Ishikawa (cell line): ENCODE results near the gene PLCB4.

Experiments
- CREB1 ChIP-seq: IDR thresholded peaks from 2 replicates; pipeline ENCODE4 v1.6.1; 2012; ENCODE audit warnings: low read depth
- EGR1 ChIP-seq: IDR thresholded peaks from 2 replicates; pipeline ENCODE4 v1.6.1; 2012
- EP300 ChIP-seq: IDR thresholded peaks from 2 replicates; pipeline ENCODE4 v1.6.1; 2012; ENCODE audit warnings: borderline replicate concordance
- FOXM1 ChIP-seq: IDR thresholded peaks from 2 replicates; pipeline ENCODE4 v1.6.1; 2012; ENCODE audit warnings: low read depth, borderline replicate concordance
- NFIC ChIP-seq: IDR thresholded peaks from 2 replicates; pipeline ENCODE4 v1.6.1; 2012
- RAD21 ChIP-seq: IDR thresholded peaks from 2 replicates; pipeline ENCODE4 v1.6.1; 2012; ENCODE audit warnings: low read depth
- TAF1 ChIP-seq: IDR thresholded peaks from 2 replicates; pipeline ENCODE4 v1.6.1; 2012; ENCODE audit warnings: low read depth, mild to moderate bottlenecking
- TCF12 ChIP-seq: IDR thresholded peaks from 2 replicates; pipeline ENCODE4 v1.6.1; 2012; ENCODE audit warnings: low read depth
- TEAD4 ChIP-seq: IDR thresholded peaks from 2 replicates; pipeline ENCODE4 v1.6.1; 2012
- ZBTB7A ChIP-seq: IDR thresholded peaks from 2 replicates; pipeline ENCODE4 v1.6.1; 2012; ENCODE audit warnings: low read depth
- TF ChIP-seq, protein P1 (sequence below): IDR thresholded peaks from 2 replicates; pipeline ENCODE4 v1.6.1; 2012
- TF ChIP-seq, protein P2 (sequence below): IDR thresholded peaks from 2 replicates; pipeline ENCODE4 v1.6.1; 2012; ENCODE audit warnings: low read depth, mild to moderate bottlenecking
- TF ChIP-seq, protein P3 (sequence below): IDR thresholded peaks from 2 replicates; pipeline ENCODE4 v1.6.1; 2012

DNA sequence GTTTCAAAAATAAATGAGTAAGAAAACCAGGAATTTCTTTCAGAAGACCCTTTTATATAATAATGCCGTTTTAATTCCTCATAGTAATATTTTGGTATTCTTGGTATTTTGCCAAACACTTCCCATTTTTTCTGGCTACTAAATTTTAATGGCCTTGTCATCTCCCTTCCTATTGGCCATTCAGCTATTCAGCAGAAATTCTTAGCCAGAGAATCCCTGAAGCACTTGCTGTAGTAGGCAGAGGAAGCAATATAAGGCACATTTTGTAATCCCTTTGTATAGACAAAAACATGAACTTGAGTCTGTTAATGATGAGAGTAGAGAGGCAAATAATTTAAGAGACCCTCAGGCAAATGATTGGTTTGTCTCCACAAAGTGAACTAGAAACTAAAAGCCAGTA, 327.1 kb downstream of the PLCB4 start:
- TF ChIP-seq, protein P1, sequence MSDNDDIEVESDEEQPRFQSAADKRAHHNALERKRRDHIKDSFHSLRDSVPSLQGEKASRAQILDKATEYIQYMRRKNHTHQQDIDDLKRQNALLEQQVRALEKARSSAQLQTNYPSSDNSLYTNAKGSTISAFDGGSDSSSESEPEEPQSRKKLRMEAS = no peak
- TF ChIP-seq TAF1 = no peak
- TF ChIP-seq CREB1 = no peak
- TF ChIP-seq EP300 = no peak
- TF ChIP-seq ZBTB7A = no peak
- TF ChIP-seq TCF12 = no peak
- TF ChIP-seq, protein P2, sequence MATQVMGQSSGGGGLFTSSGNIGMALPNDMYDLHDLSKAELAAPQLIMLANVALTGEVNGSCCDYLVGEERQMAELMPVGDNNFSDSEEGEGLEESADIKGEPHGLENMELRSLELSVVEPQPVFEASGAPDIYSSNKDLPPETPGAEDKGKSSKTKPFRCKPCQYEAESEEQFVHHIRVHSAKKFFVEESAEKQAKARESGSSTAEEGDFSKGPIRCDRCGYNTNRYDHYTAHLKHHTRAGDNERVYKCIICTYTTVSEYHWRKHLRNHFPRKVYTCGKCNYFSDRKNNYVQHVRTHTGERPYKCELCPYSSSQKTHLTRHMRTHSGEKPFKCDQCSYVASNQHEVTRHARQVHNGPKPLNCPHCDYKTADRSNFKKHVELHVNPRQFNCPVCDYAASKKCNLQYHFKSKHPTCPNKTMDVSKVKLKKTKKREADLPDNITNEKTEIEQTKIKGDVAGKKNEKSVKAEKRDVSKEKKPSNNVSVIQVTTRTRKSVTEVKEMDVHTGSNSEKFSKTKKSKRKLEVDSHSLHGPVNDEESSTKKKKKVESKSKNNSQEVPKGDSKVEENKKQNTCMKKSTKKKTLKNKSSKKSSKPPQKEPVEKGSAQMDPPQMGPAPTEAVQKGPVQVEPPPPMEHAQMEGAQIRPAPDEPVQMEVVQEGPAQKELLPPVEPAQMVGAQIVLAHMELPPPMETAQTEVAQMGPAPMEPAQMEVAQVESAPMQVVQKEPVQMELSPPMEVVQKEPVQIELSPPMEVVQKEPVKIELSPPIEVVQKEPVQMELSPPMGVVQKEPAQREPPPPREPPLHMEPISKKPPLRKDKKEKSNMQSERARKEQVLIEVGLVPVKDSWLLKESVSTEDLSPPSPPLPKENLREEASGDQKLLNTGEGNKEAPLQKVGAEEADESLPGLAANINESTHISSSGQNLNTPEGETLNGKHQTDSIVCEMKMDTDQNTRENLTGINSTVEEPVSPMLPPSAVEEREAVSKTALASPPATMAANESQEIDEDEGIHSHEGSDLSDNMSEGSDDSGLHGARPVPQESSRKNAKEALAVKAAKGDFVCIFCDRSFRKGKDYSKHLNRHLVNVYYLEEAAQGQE = no peak
- no peak for TF ChIP-seq EGR1
- no peak for TF ChIP-seq TEAD4
- TF ChIP-seq, protein P3, sequence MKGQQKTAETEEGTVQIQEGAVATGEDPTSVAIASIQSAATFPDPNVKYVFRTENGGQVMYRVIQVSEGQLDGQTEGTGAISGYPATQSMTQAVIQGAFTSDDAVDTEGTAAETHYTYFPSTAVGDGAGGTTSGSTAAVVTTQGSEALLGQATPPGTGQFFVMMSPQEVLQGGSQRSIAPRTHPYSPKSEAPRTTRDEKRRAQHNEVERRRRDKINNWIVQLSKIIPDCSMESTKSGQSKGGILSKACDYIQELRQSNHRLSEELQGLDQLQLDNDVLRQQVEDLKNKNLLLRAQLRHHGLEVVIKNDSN = no peak
- TF ChIP-seq NFIC = no peak
- no peak for TF ChIP-seq RAD21
- TF ChIP-seq FOXM1 = no peak
